IMR-90 (cell line): Measurements from ENCODE around the gene LRP1B. TPM values are rescaled to one million over a fixed set of nuclear protein-coding genes. Genes with fewer than 3 reads are reported as not detected.
A peak's percentile ranks its signal among the peaks of the same experiment; 100 is the strongest.

Experiments used
- ATAC-seq: fragments of 200-7000 bp; cut with Tn5 transposase; 2 replicates; pipeline ENCODE4 v1.9.1; 2020; ENCODE audit warnings: low read depth, mild to moderate bottlenecking, moderate library complexity
- BruUV-seq: library from RNA; stranded (reverse); fragments of 400-500 nt; replicated peaks from 2 replicates; lab custom pipeline; 2021; lab: Mats Ljungman, UMichigan
- CTCF ChIA-PET: fragments of 300-600 bp; formaldehyde crosslinking; extraction: SDS; loops from one replicate; lab custom pipeline; 2021; ENCODE audit warnings: antibody characterized with exemption; lab: Yijun Ruan, JAX
- POLR2A ChIA-PET: fragments of 300-600 bp; sonication (Branson Sonifier 250); formaldehyde crosslinking; loops from one replicate; lab custom pipeline; 2022; ENCODE audit warnings: antibody characterized with exemption; ENCODE audit not compliant: unreplicated experiment; lab: Charles Lee
- DNase-seq: peaks from one replicate; pipeline ENCODE4 v3.0.0; 2013
- H2AFZ ChIP-seq: replicated peaks from 2 replicates; pipeline ENCODE3; 2013; ENCODE audit warnings: low read length, mild to moderate bottlenecking; ENCODE audit not compliant: poor library complexity
- H2AK5ac ChIP-seq: 2 replicates; pipeline ENCODE4 v1.6.1; 2013; ENCODE audit warnings: low read depth, low read length, inconsistent platforms
- H2AK9ac ChIP-seq: replicated peaks from 2 replicates; pipeline ENCODE3; 2013; ENCODE audit warnings: mild to moderate bottlenecking, low read depth, low read length, moderate library complexity; ENCODE audit not compliant: poor library complexity
- H2BK120ac ChIP-seq: 2 replicates; pipeline ENCODE4 v1.6.1; 2013; ENCODE audit warnings: low read depth, low read length, inconsistent platforms
- H2BK15ac ChIP-seq: 3 replicates; pipeline ENCODE4 v1.6.1; 2013; ENCODE audit warnings: low read depth, low read length, inconsistent platforms
- H2BK20ac ChIP-seq: 2 replicates; pipeline ENCODE4 v1.6.1; 2013; ENCODE audit warnings: low read depth, mild to moderate bottlenecking, inconsistent platforms, low read length, moderate library complexity
- H2BK5ac ChIP-seq: 2 replicates; pipeline ENCODE4 v1.6.1; 2013; ENCODE audit warnings: mild to moderate bottlenecking, low read depth, low read length, inconsistent platforms; ENCODE audit not compliant: poor library complexity, severe bottlenecking
- H3K14ac ChIP-seq: replicated peaks from 2 replicates; pipeline ENCODE4 v1.6.1; 2013; ENCODE audit warnings: low read depth, low read length, inconsistent platforms
- H3K18ac ChIP-seq: 2 replicates; pipeline ENCODE4 v1.6.1; 2013; ENCODE audit warnings: low read depth, low read length, control low read depth
- H3K23ac ChIP-seq: 2 replicates; pipeline ENCODE4 v1.6.1; 2013; ENCODE audit warnings: low read depth, low read length, inconsistent platforms
- H3K27ac ChIP-seq: 2 replicates; pipeline ENCODE4 v1.5.1; 2013; ENCODE audit warnings: mild to moderate bottlenecking, control low read depth, low read length; ENCODE audit not compliant: insufficient read depth
- H3K27me3 ChIP-seq: 2 replicates; pipeline ENCODE4 v1.6.1; 2013; ENCODE audit warnings: low read length; ENCODE audit not compliant: control insufficient read depth, insufficient read depth
- H3K36me3 ChIP-seq: 2 replicates; pipeline ENCODE4 v1.6.1; 2013; ENCODE audit warnings: low read length, mixed read lengths; ENCODE audit not compliant: control insufficient read depth, insufficient read depth
- H3K4ac ChIP-seq: 2 replicates; pipeline ENCODE4 v1.6.1; 2013; ENCODE audit warnings: low read depth, low read length, inconsistent platforms
- H3K4me1 ChIP-seq: 2 replicates; pipeline ENCODE4 v1.6.1; 2013; ENCODE audit warnings: low read length, mixed read lengths; ENCODE audit not compliant: control insufficient read depth, insufficient read depth
- H3K4me2 ChIP-seq: 2 replicates; pipeline ENCODE4 v1.6.1; 2013; ENCODE audit warnings: low read depth, mild to moderate bottlenecking, control low read depth, low read length, moderate library complexity
- H3K4me3 ChIP-seq: 2 replicates; pipeline ENCODE4 v1.5.1; 2013; ENCODE audit warnings: low read depth, mild to moderate bottlenecking, control low read depth, low read length, moderate library complexity; ENCODE audit not compliant: insufficient read depth
- H3K56ac ChIP-seq: 2 replicates; pipeline ENCODE4 v1.6.1; 2013; ENCODE audit warnings: low read length, inconsistent platforms; ENCODE audit not compliant: insufficient read depth; ENCODE audit errors: extremely low read depth
- H3K79me1 ChIP-seq, 2 experiments: 2 replicates each; pipeline ENCODE4 v1.6.1; 2013; ENCODE audit warnings: low read length in 2 of 2, inconsistent platforms in 1 of 2, low read depth in 1 of 2
- H3K9ac ChIP-seq: 2 replicates; pipeline ENCODE4 v1.6.1; 2013; ENCODE audit warnings: low read depth, low read length, control low read depth
- H3K9me1 ChIP-seq: 2 replicates; pipeline ENCODE4 v1.6.1; 2013; ENCODE audit warnings: low read length, inconsistent platforms; ENCODE audit not compliant: insufficient read depth
- H3K9me3 ChIP-seq: 2 replicates; pipeline ENCODE4 v1.6.1; 2013; ENCODE audit warnings: low read length; ENCODE audit not compliant: control insufficient read depth, insufficient read depth
- H4K20me1 ChIP-seq: 2 replicates; pipeline ENCODE4 v1.6.1; 2013; ENCODE audit warnings: low read length, inconsistent platforms; ENCODE audit not compliant: insufficient read depth
- H4K5ac ChIP-seq: 2 replicates; pipeline ENCODE4 v1.6.1; 2013; ENCODE audit warnings: mild to moderate bottlenecking, low read depth, low read length, control low read depth
- H4K8ac ChIP-seq, 2 experiments: 2 replicates each; pipeline ENCODE4 v1.6.1; 2013; ENCODE audit warnings: low read depth in 2 of 2, low read length in 2 of 2, control low read depth in 1 of 2, inconsistent platforms in 1 of 2
- H4K91ac ChIP-seq: 2 replicates; pipeline ENCODE4 v1.6.1; 2013; ENCODE audit warnings: low read depth, low read length, inconsistent platforms; ENCODE audit not compliant: insufficient read depth
- BHLHE40 ChIP-seq: fragments of 150-350 bp; IDR thresholded peaks from 2 replicates; pipeline ENCODE4 v1.6.1; 2016; ENCODE audit warnings: mild to moderate bottlenecking, low read depth, low read length
- CEBPB ChIP-seq: IDR thresholded peaks from 2 replicates; pipeline ENCODE4 v1.6.1; 2012; ENCODE audit warnings: low read depth, low read length, improper control_type of control experiment
- CHD1 ChIP-seq: IDR thresholded peaks from 2 replicates; pipeline ENCODE4 v1.6.1; 2012; ENCODE audit warnings: low read depth, low read length, improper control_type of control experiment
- CTCF ChIP-seq: conservative IDR thresholded peaks from 2 replicates; pipeline ENCODE4 v1.5.1; 2012; ENCODE audit warnings: mild to moderate bottlenecking, low read depth, low read length, improper control_type of control experiment
- ELK1 ChIP-seq: fragments of 150-350 bp; IDR thresholded peaks from 2 replicates; pipeline ENCODE4 v1.6.1; 2016; ENCODE audit warnings: low read depth, mild to moderate bottlenecking, low read length, moderate library complexity, borderline replicate concordance
- FOS ChIP-seq: fragments of 150-350 bp; IDR thresholded peaks from 2 replicates; pipeline ENCODE4 v1.6.1; 2016; ENCODE audit warnings: low read depth, low read length
- MAFK ChIP-seq: IDR thresholded peaks from 2 replicates; pipeline ENCODE4 v1.6.1; 2012; ENCODE audit warnings: low read depth, low read length, improper control_type of control experiment
- MAZ ChIP-seq: IDR thresholded peaks from 2 replicates; pipeline ENCODE4 v1.6.1; 2012; ENCODE audit warnings: low read depth, mild to moderate bottlenecking, low read length, improper control_type of control experiment, moderate library complexity, borderline replicate concordance
- MXI1 ChIP-seq: IDR thresholded peaks from 2 replicates; pipeline ENCODE4 v1.6.1; 2012; ENCODE audit warnings: low read depth, mild to moderate bottlenecking, low read length, moderate library complexity, borderline replicate concordance
- NFE2L2 ChIP-seq: fragments of 150-350 bp; IDR thresholded peaks from 2 replicates; pipeline ENCODE4 v1.6.1; 2016; ENCODE audit warnings: low read depth, mild to moderate bottlenecking, low read length
- POLR2A ChIP-seq: IDR thresholded peaks from 2 replicates; pipeline ENCODE4 v1.6.1; 2012; ENCODE audit warnings: mild to moderate bottlenecking, low read depth, low read length
- RAD21 ChIP-seq: IDR thresholded peaks from 2 replicates; pipeline ENCODE4 v1.6.1; 2012; ENCODE audit warnings: low read length, improper control_type of control experiment
- RCOR1 ChIP-seq: IDR thresholded peaks from 2 replicates; pipeline ENCODE4 v1.6.1; 2012; ENCODE audit warnings: mild to moderate bottlenecking, low read length, improper control_type of control experiment; ENCODE audit not compliant: insufficient replicate concordance
- RFX5 ChIP-seq: IDR thresholded peaks from 2 replicates; pipeline ENCODE4 v1.8.0; 2012; ENCODE audit warnings: low read depth, mild to moderate bottlenecking, low read length, moderate library complexity
- SMC3 ChIP-seq: fragments of 150-350 bp; IDR thresholded peaks from 2 replicates; pipeline ENCODE4 v1.6.1; 2016; ENCODE audit warnings: low read depth, mild to moderate bottlenecking, antibody characterized with exemption, low read length, moderate library complexity
- USF2 ChIP-seq: fragments of 150-350 bp; IDR thresholded peaks from 2 replicates; pipeline ENCODE4 v1.6.1; 2017; ENCODE audit warnings: mild to moderate bottlenecking, antibody characterized with exemption, low read length, low read depth
- WGBS, 2 experiments: methylation state at CpG; one replicate each; pipeline versions ENCODE4 v1.1.5 to v1.1.7; 2013; ENCODE audit warnings: missing lambda C conversion rate in 2 of 2; ENCODE audit not compliant: insufficient read length in 1 of 2; ENCODE audit errors: extremely low coverage in 2 of 2; 5-methylcytosine and 5-hydroxymethylcytosine counted together
- dilution Hi-C: fragments of 300-500 bp; cut with HindIII; formaldehyde crosslinking; loops from one replicate; pipeline ENCODE4 v1.14.3; 2018; ENCODE audit warnings: low sequenced_read_pairs; ENCODE audit not compliant: unreplicated experiment
- in situ Hi-C: fragments of 300-500 bp; cut with MboI; formaldehyde crosslinking; loops from 3 replicates; pipeline ENCODE4 v1.14.3; 2019; ENCODE audit warnings: low sequenced_read_pairs, inconsistent platforms, mixed read lengths
- intact Hi-C: fragments of 100-400 bp; cut with micrococcal nuclease; formaldehyde crosslinking; loops from 2 replicates; pipeline ENCODE4 v1.10.0; 2022
- polyA plus RNA-seq, 3 experiments: library from polyadenylated mRNA; depleted of rRNA; stranded (reverse); fragments of >200 nt; gene quantifications; 2 replicates each; pipeline ENCODE4 v1.2.3, GENCODE V29; 2012; ENCODE audit warnings: low replicate concordance in 1 of 3
- total RNA-seq: library from RNA; depleted of rRNA; stranded (reverse); fragments of >200 nt; gene quantifications from 2 replicates; pipeline ENCODE4 v1.2.3, GENCODE V29; 2012

Gene LRP1B
- total and polyA plus RNA-seq, 2 of the 4 experiments (the other 2 are of a cell fraction), result under 0.01 to 0.02 TPM

DNA sequence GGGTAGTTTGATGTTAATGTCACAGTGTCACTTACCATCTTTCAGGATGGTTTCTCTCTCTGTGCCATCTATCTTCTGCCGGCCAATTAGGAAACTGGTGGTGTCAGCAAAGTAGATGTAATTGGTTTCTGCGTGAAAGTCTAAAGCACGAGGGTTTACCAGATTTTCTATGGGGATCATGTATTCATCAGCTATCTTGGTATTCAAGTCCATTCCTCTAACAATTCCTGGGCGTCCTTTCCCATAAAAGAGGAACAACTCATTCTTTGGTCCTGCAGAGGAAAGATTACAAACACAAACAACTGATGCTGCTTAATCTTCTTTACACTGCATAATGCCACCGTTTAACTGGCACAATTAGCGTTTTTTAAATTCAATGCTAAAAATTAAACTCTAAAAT lies 1081.9 kb downstream of the LRP1B start:
- in situ Hi-C loops, result no loop called here

More for the DNA sequence above, 1081.9 kb downstream of the LRP1B start:
- Histone ChIP-seq H3K79me1 (no peaks in the 10 kb centered on the region), H3K4me2 (no peak overlapping the region), H2BK5ac (no peak overlapping the region), H3K36me3 (no peaks in the 10 kb centered on the region), H2BK15ac (peak overlapping the region; percentile 70; the same call in 1 of the 3 replicates), H3K27ac (no peak overlapping the region), H3K14ac (no peak overlapping the region), H3K4ac (no peak overlapping the region), H3K9ac (no peak overlapping the region), H4K5ac (no peak overlapping the region), H2AK9ac (no peak overlapping the region), H3K4me1 (no peaks in the 10 kb centered on the region), H4K91ac (no peak overlapping the region; the same call in 1 of the 2 replicates), H2AFZ (no peak overlapping the region), H4K8ac (no peak overlapping the region), H3K23ac (no peak overlapping the region), H3K56ac (no peak overlapping the region), H2AK5ac (no peak overlapping the region), H2BK120ac (no peak overlapping the region), H2BK20ac (no peak overlapping the region), H3K18ac (no peak overlapping the region), H3K9me1 (no peaks in the 10 kb centered on the region), H3K4me3 (no peak overlapping the region), H3K9me3 (no peaks in the 10 kb centered on the region), H3K27me3 (no peaks in the 10 kb centered on the region), H4K20me1 (no peaks in the 10 kb centered on the region)
- ChIA-PET CTCF (no interaction called here), POLR2A (no interaction called here)
- WGBS, 2 experiments, result no CpG with 5 or more reads among the region's 6 CpGs
- TF ChIP-seq CTCF, result no peak
- TF ChIP-seq USF2, result no peak
- TF ChIP-seq FOS, result no peak
- TF ChIP-seq RFX5, result no peak
- no peak for TF ChIP-seq ELK1
- no peak for TF ChIP-seq CEBPB
- no peak for TF ChIP-seq SMC3
- TF ChIP-seq BHLHE40, result no peak
- no peak for TF ChIP-seq POLR2A
- TF ChIP-seq RAD21, result no peak
- TF ChIP-seq MAZ, result no peak
- TF ChIP-seq MXI1, result no peak
- TF ChIP-seq RCOR1, result no peak
- TF ChIP-seq MAFK, result no peak
- no peak for TF ChIP-seq CHD1
- TF ChIP-seq NFE2L2, result no peak
- intact Hi-C loops (no loop called here), dilution Hi-C loops (no loop called here)
- no TSS peak for BruUV-seq
- ATAC-seq (no peak), DNase-seq (no peak)
